ENCODE data around the gene AEN.
"Not testable (repeated sequence)": the region's sequence is repeated elsewhere in the genome, so short reads cannot be mapped to it uniquely, and the experiment has no call there.

AEN gene

GRCh38 chr15:88631464-88632028 lies 10.4 kb downstream of the AEN start:
- no peak for TF ChIP-seq CTCF (IDR thresholded peaks at IDR 0.05)
- Histone ChIP-seq H3K27me3 (ENCODE audit: control insufficient read depth, insufficient read depth, low read length) (no peaks in the 10 kb centered on the region), H2AFZ (no peak overlapping the region), H3K9me3 (ENCODE audit: control insufficient read depth, low read length) (no peaks in the 10 kb centered on the region), H3K9ac (no peak overlapping the region), H3K4me3 (ENCODE audit: low read depth, low read length) (no peak overlapping the region), H3K4me1 (no peaks in the 10 kb centered on the region), H3K4me2 (ENCODE audit: low read length) (no peak overlapping the region), H3K27ac (no peak overlapping the region), H3K36me3 (ENCODE audit: control insufficient read depth, insufficient read depth, low read length) (no peaks in the 10 kb centered on the region), H3K79me2 (no peaks in the 10 kb centered on the region)

- not testable (repeated sequence) for H3K36me3 ChIP-seq (ENCODE audit: control insufficient read depth, insufficient read depth, low read length); H3K9ac ChIP-seq; H3K27ac ChIP-seq; H3K9me3 ChIP-seq (ENCODE audit: control insufficient read depth, low read length); H3K27me3 ChIP-seq (ENCODE audit: control insufficient read depth, insufficient read depth, low read length); H2AFZ ChIP-seq; H3K4me1 ChIP-seq; H3K4me3 ChIP-seq (ENCODE audit: low read depth, low read length); H3K4me2 ChIP-seq (ENCODE audit: low read length); H3K79me2 ChIP-seq
These were observed 11.7 kb downstream of the AEN start for GRCh38 chr15:88632797-88633196.

- Histone ChIP-seq H2AFZ (no peak overlapping the region), H3K27ac (no peak overlapping the region)
These were observed 13.3 kb downstream of the AEN start for GRCh38 chr15:88634449-88634848.

GRCh38 chr15:88635318-88635717 lies 14.2 kb downstream of the AEN start:
- H3K27me3 ChIP-seq (ENCODE audit: control insufficient read depth, insufficient read depth, low read length) = no peaks in the 10 kb centered on the region
- H2AFZ ChIP-seq = no peak overlapping the region
- no peak overlapping the region for H3K4me3 ChIP-seq (ENCODE audit: low read depth, low read length)
- H3K36me3 ChIP-seq (ENCODE audit: control insufficient read depth, insufficient read depth, low read length) = no peaks in the 10 kb centered on the region
- no peaks in the 10 kb centered on the region for H3K79me2 ChIP-seq
- H3K9ac ChIP-seq = no peak overlapping the region
- no peaks in the 10 kb centered on the region for H3K4me1 ChIP-seq
- H3K27ac ChIP-seq = no peak overlapping the region
- H3K4me2 ChIP-seq (ENCODE audit: low read length) = no peak overlapping the region
- H3K9me3 ChIP-seq (ENCODE audit: control insufficient read depth, low read length) = no peaks in the 10 kb centered on the region
- TF ChIP-seq CTCF (IDR thresholded peaks at IDR 0.05) = no peak

More at GRCh38 chr15:88634449-88634848, 13.3 kb downstream of the AEN start:
- no peak overlapping the region for H3K4me2 ChIP-seq (ENCODE audit: low read length)
- no peak overlapping the region for H3K4me3 ChIP-seq (ENCODE audit: low read depth, low read length)
- no peaks in the 10 kb centered on the region for H3K36me3 ChIP-seq (ENCODE audit: control insufficient read depth, insufficient read depth, low read length)
- no peak for TF ChIP-seq CTCF (IDR thresholded peaks at IDR 0.05)
- H3K9me3 ChIP-seq (ENCODE audit: control insufficient read depth, low read length) = no peaks in the 10 kb centered on the region
- no peaks in the 10 kb centered on the region for H3K79me2 ChIP-seq
- no peak overlapping the region for H3K9ac ChIP-seq
- no peaks in the 10 kb centered on the region for H3K27me3 ChIP-seq (ENCODE audit: control insufficient read depth, insufficient read depth, low read length)
- H3K4me1 ChIP-seq = no peaks in the 10 kb centered on the region

GRCh38 chr15:88636050-88636449 lies 14.9 kb downstream of the AEN start:
- H3K9ac ChIP-seq = no peak overlapping the region
- no peaks in the 10 kb centered on the region for H3K4me1 ChIP-seq
- no peaks in the 10 kb centered on the region for H3K36me3 ChIP-seq (ENCODE audit: control insufficient read depth, insufficient read depth, low read length)
- no peak overlapping the region for H3K4me3 ChIP-seq (ENCODE audit: low read depth, low read length)
- no peaks in the 10 kb centered on the region for H3K9me3 ChIP-seq (ENCODE audit: control insufficient read depth, low read length)
- TF ChIP-seq CTCF (IDR thresholded peaks at IDR 0.05) = no peak
- H3K79me2 ChIP-seq = no peaks in the 10 kb centered on the region
- no peak overlapping the region for H2AFZ ChIP-seq
- H3K4me2 ChIP-seq (ENCODE audit: low read length) = no peak overlapping the region
- H3K27me3 ChIP-seq (ENCODE audit: control insufficient read depth, insufficient read depth, low read length) = no peaks in the 10 kb centered on the region
- H3K27ac ChIP-seq = no peak overlapping the region

All from parathyroid adenoma (tissue), 2 donors.